ENCODE measurements around the gene SLC35B1.
"Not testable (repeated sequence)": the region's sequence is repeated elsewhere in the genome, so short reads cannot be mapped to it uniquely, and the experiment has no call there.

The SLC35B1 gene

GRCh38 chr17:49734515-49735490, 27.0 kb upstream of the SLC35B1 start:
- no peak for DNase-seq

GRCh38 chr17:49731435-49731831, 23.7 kb upstream of the SLC35B1 start:
- DNase-seq, result no peak

- no peak for DNase-seq
Observed at GRCh38 chr17:49730785-49731434, 23.1 kb upstream of the SLC35B1 start.

GRCh38 chr17:49730078-49730784, 22.5 kb upstream of the SLC35B1 start:
- DNase-seq, result peak in 11 of 14 donors; percentile 2 to 86 (median 54)

- no peak for DNase-seq
Observed at GRCh38 chr17:49729069-49729468, 21.3 kb upstream of the SLC35B1 start.

- DNase-seq, result no peak
Observed at GRCh38 chr17:49728425-49728824, 20.7 kb upstream of the SLC35B1 start.

GRCh38 chr17:49727380-49727779, 19.6 kb upstream of the SLC35B1 start:
- DNase-seq, result no peak

GRCh38 chr17:49725452-49726130, 17.8 kb upstream of the SLC35B1 start:
- DNase-seq, result no peak

- not testable (repeated sequence) for DNase-seq
Observed at GRCh38 chr17:49724552-49724951, 16.8 kb upstream of the SLC35B1 start.

- DNase-seq, result no peak
Observed at GRCh38 chr17:49723423-49723822, 15.7 kb upstream of the SLC35B1 start.

GRCh38 chr17:49722066-49722465, 14.3 kb upstream of the SLC35B1 start:
- DNase-seq, result no peak

GRCh38 chr17:49717371-49717861, 9.7 kb upstream of the SLC35B1 start:
- DNase-seq, result peak in 4 of 14 donors; percentile 5 to 96 (median 43)

- no peak for DNase-seq
Observed at GRCh38 chr17:49716668-49717364, 9.1 kb upstream of the SLC35B1 start.

GRCh38 chr17:49715717-49716279, 8.0 kb upstream of the SLC35B1 start:
- DNase-seq, result no peak

- no peak for DNase-seq
Observed at GRCh38 chr17:49715216-49715615, 7.5 kb upstream of the SLC35B1 start.

GRCh38 chr17:49708515-49709183, 885 bp upstream of the SLC35B1 start:
- DNase-seq, result peak in 2 of 14 donors; percentile 18 to 56

- DNase-seq, result peak in 1 of 14 donors; percentile 23
Observed at GRCh38 chr17:49707246-49707607, 537 bp downstream of the SLC35B1 start.

GRCh38 chr17:49705254-49705653, 2.5 kb downstream of the SLC35B1 start:
- DNase-seq, result no peak

GRCh38 chr17:49703557-49704277, 4.0 kb downstream of the SLC35B1 start:
- peak in 7 of 14 donors; percentile 13 to 56 (median 19) for DNase-seq

GRCh38 chr17:49700960-49701359, 6.8 kb downstream of the SLC35B1 start:
- no peak for DNase-seq
